Lower leg skin (tissue), 4 donors: ENCODE measurements around the gene CHAT. TPM values are rescaled to one million over a fixed set of nuclear protein-coding genes. Genes with fewer than 3 reads are reported as not detected.
A peak's percentile ranks its signal among the peaks of the same experiment; 100 is the strongest.

Experiments used
- DNase-seq, 2 donors: peaks; one replicate each; pipeline ENCODE4 v3.0.0-alpha.2; 2019; ENCODE audit warnings: low spot score in 2 of 2
- H3K4me3 ChIP-seq: fragments of 200-600 bp; sonication (generic); 2 replicates; pipeline ENCODE4 v1.5.1; 2017; ENCODE audit warnings: mild to moderate bottlenecking, low read depth; ENCODE audit not compliant: poor library complexity, severe bottlenecking
- CTCF ChIP-seq, 3 donors: fragments of 450-650 bp; IDR thresholded peaks; one replicate each; pipeline ENCODE4 v1.5.1; 2016; ENCODE audit warnings: antibody characterized with exemption in 3 of 3, mild to moderate bottlenecking in 3 of 3, moderate library complexity in 2 of 3
- POLR2A ChIP-seq, 2 donors: fragments of 450-650 bp; IDR thresholded peaks; one replicate each; pipeline ENCODE4 v1.6.1; 2016 to 2017; ENCODE audit warnings: antibody characterized with exemption in 2 of 2, mild to moderate bottlenecking in 1 of 2, moderate library complexity in 1 of 2
- WGBS, 2 donors: methylation state at CpG; one replicate each; pipeline ENCODE4 v1.1.5; 2018; 5-methylcytosine and 5-hydroxymethylcytosine counted together
- intact Hi-C: fragments of 100-400 bp; cut with DNase I; formaldehyde crosslinking; loops from one replicate; pipeline ENCODE4 v1.15.0; 2023; ENCODE audit warnings: low total_unique reads
- total RNA-seq, 4 donors: library from RNA; depleted of rRNA; stranded (reverse); fragments of >200 nt; gene quantifications; one replicate each; pipeline ENCODE4 v1.1.0, GENCODE V29; 2016

The CHAT gene
- total RNA-seq, 4 donors from 2014 or later = not detected

DNA sequence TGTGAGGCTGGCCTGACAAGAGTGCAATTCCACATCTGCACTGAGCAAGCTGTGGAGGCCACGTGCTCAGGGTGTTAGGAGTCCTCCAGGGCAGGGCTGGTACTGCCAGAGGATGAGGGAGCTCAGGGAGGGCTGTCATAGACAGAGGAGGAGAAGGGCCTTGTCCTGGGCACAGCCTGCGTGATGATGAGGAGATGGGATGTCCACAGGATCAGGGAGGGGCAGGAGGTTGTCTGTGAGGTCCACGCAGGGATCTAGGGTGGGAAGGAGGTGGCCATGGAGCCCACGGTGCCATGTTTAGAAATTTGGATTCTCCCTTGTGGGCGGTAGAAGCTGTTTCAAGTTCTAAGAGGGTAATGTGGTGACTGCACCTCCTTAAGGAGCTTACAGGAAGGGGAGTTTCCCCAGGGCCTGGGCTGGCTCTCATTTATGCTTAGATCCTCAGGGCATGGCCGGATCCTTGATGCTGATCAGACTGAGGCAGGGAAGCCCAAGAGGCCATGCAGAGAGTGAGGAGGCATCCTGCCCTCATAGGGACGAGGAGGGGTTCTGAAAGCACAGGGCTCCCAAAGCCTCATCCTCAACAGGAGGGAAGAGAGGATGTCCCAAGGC lies 30.3 kb downstream of the CHAT start:
- intact Hi-C loops = no loop called here
- TF ChIP-seq POLR2A (IDR thresholded peaks at IDR 0.05) = no peak
- TF ChIP-seq CTCF (IDR thresholded peaks at IDR 0.05) = no peak
- H3K4me3 ChIP-seq = no peak overlapping the region
- WGBS, 2 donors = 76 to 78% methylated on average over 6 to 7 of the region's 7 CpGs
- peak in 1 of 2 donors; percentile 73 for DNase-seq

DNA sequence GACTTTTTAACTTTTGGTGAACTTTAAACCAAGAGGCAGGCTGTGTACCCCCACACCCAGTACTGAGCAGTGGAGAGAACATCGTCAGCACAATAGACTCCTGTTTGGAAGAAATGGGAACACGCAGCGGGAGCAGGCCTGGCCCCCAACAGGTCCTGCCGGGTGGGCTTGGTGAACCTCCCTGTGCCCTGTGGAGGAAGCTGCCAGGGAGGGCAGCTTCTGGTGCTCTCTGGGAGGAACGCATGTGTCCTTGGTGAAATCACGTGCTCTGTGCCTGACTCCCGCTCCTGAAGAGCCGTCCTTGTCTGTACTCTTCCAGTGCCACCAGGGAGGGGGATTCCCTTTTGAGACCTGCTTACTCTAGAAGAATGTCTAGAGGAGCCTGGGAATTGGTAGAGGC lies 31.6 kb downstream of the CHAT start:
- no peak for DNase-seq
- H3K4me3 ChIP-seq = no peak overlapping the region
- TF ChIP-seq CTCF (IDR thresholded peaks at IDR 0.05) = no peak
- TF ChIP-seq POLR2A (IDR thresholded peaks at IDR 0.05) = no peak
- intact Hi-C loops = no loop called here
- WGBS, 2 donors = 86 to 90% methylated on average over 8 of the region's 8 CpGs

DNA sequence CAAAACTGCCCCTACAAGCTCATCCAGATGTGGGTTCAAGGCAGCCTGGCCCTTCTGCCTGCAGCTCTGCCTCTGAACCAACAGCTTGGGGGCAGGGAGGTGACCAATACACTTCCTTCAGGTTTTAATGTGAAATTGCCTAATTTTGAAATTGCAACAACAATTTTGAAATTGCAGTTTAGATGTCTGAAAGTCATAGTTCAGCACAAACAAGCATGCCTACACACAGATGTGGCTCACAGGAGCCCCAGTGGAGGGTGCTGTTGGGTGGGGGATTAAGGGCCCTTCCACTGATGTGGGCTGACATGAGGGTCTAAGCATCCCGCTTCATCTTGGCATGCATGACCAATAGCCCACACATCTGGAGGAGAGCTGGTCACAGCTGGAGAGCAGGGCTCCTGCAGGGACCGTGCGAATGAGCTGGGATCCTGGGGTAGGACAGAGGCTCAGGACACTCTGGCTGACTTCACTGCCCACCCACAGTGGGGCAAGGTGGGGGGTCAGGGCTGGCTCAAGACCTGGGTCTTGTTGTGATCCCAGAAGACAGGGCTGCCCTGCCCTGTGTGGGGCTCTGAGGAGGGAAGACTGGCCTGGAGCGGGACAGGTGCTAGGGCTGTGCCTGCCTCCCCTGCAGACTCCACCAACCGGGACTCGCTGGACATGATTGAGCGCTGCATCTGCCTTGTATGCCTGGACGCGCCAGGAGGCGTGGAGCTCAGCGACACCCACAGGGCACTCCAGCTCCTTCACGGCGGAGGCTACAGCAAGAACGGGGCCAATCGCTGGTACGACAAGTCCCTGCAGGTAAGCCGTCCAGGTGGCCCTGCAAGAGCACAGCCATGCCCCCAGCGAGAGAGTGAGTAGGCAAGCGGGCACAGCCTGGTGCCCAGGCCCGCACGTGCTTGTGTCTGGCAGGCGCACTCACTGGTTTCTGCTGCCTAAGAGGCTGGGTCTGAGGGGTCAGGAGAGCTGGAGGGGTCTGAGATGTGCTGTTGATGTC lies 32.3 kb downstream of the CHAT start:
- 46 to 66% methylated on average over 15 to 16 of the region's 22 CpGs for WGBS, 2 donors

GRCh38 chr10:49647554-49647953 lies 33.7 kb downstream of the CHAT start:
- H3K4me3 ChIP-seq = no peak overlapping the region
- no peak for TF ChIP-seq POLR2A (IDR thresholded peaks at IDR 0.05)
- no peak for TF ChIP-seq CTCF (IDR thresholded peaks at IDR 0.05)
- 78% methylated on average over 4 of the region's 4 CpGs for WGBS, 2 donors
- no peak for DNase-seq
- intact Hi-C loops = no loop called here

More for the DNA sequence above, 32.3 kb downstream of the CHAT start:
- TF ChIP-seq CTCF (IDR thresholded peaks at IDR 0.05) (no peak), POLR2A (IDR thresholded peaks at IDR 0.05) (no peak)
- intact Hi-C loops = no loop called here
- peak in 1 of 2 donors; percentile 77 for DNase-seq
- H3K4me3 ChIP-seq = no peak overlapping the region

- intact Hi-C loops = no loop called here
- H3K4me3 ChIP-seq = no peak overlapping the region
- no peak for TF ChIP-seq CTCF (IDR thresholded peaks at IDR 0.05)
- TF ChIP-seq POLR2A (IDR thresholded peaks at IDR 0.05) = no peak
- 66 to 69% methylated on average over 18 of the region's 18 CpGs for WGBS, 2 donors
- DNase-seq = peak in 1 of 2 donors; percentile 76
Measured at GRCh38 chr10:49647985-49648795, 34.4 kb downstream of the CHAT start.
